CD14-positive monocyte (primary cell): ENCODE results near the gene CACNA1E. TPM values are rescaled to one million over a fixed set of nuclear protein-coding genes. Genes with fewer than 3 reads are reported as not detected.

Source experiments
- DNase-seq, 3 donors: peaks; one replicate each; pipeline ENCODE4 v3.0.0-alpha.2; 2011 to 2022
- H2AFZ ChIP-seq: 2 replicates; pipeline ENCODE4 v1.6.0; 2012; ENCODE audit warnings: mild to moderate bottlenecking, low read depth, low read length, inconsistent platforms; ENCODE audit not compliant: insufficient read depth, poor library complexity, severe bottlenecking
- H3K27ac ChIP-seq, 2 donors: 1 replicate in 1 of 2; 2 replicates in 1 of 2; pipeline ENCODE4 v1.5.1; 2012 to 2013; ENCODE audit warnings: low read length in 2 of 2, control low read depth in 1 of 2, inconsistent platforms in 1 of 2, low read depth in 1 of 2, mild to moderate bottlenecking in 1 of 2
- H3K27me3 ChIP-seq, 2 donors: one replicate each; pipeline versions ENCODE4 v1.6.0 to v1.6.1; 2011 to 2013; ENCODE audit warnings: low read length in 2 of 2; ENCODE audit not compliant: control insufficient read depth in 2 of 2, insufficient read depth in 2 of 2
- H3K36me3 ChIP-seq, 2 donors: replicated peaks in 1 of 2; 1 replicate in 1 of 2; 2 replicates in 1 of 2; pipeline versions ENCODE4 v1.5.1 to v1.6.1; 2012 to 2013; ENCODE audit warnings: low read length in 2 of 2, control low read depth in 1 of 2, inconsistent platforms in 1 of 2, mild to moderate bottlenecking in 1 of 2; ENCODE audit not compliant: insufficient read depth in 2 of 2, control insufficient read depth in 1 of 2
- H3K4me1 ChIP-seq, 2 donors: 1 replicate in 1 of 2; 2 replicates in 1 of 2; pipeline versions ENCODE4 v1.5.1 to v1.6.1; 2012 to 2013; ENCODE audit warnings: low read length in 2 of 2, control low read depth in 1 of 2, inconsistent platforms in 1 of 2, mild to moderate bottlenecking in 1 of 2, moderate library complexity in 1 of 2; ENCODE audit not compliant: insufficient read depth in 2 of 2, control insufficient read depth in 1 of 2
- H3K4me2 ChIP-seq: replicated peaks from 2 replicates; pipeline ENCODE3; 2012; ENCODE audit warnings: low read length, moderate library complexity, mild to moderate bottlenecking; ENCODE audit not compliant: poor library complexity, severe bottlenecking; ENCODE audit errors: extremely low read depth
- H3K4me3 ChIP-seq, 3 experiments: fragments of 200-600 bp in 1 of 3; sonication (generic) in 1 of 3; replicated peaks in 1 of 3; 1 replicate in 2 of 3; 2 replicates in 1 of 3; pipeline ENCODE4 v1.5.1; 2011 to 2013; ENCODE audit warnings: low read length in 3 of 3, mild to moderate bottlenecking in 3 of 3, control low read depth in 2 of 3, low read depth in 2 of 3, inconsistent platforms in 1 of 3, moderate library complexity in 1 of 3
- H3K79me2 ChIP-seq: 2 replicates; pipeline ENCODE4 v1.6.0; 2012; ENCODE audit warnings: mild to moderate bottlenecking, control low read depth, inconsistent platforms, low read length, moderate library complexity; ENCODE audit not compliant: insufficient read depth
- H3K9ac ChIP-seq: 2 replicates; pipeline ENCODE4 v1.6.0; 2017; ENCODE audit warnings: low read length, mild to moderate bottlenecking; ENCODE audit not compliant: insufficient read depth, poor library complexity, severe bottlenecking
- H3K9me3 ChIP-seq, 2 donors: replicated peaks in 1 of 2; 1 replicate in 1 of 2; 2 replicates in 1 of 2; pipeline versions ENCODE4 v1.5.1 to v1.6.1; 2012 to 2013; ENCODE audit warnings: low read length in 2 of 2, control low read depth in 1 of 2; ENCODE audit not compliant: control insufficient read depth in 1 of 2, insufficient read depth in 1 of 2
- H4K20me1 ChIP-seq: 2 replicates; pipeline ENCODE4 v1.6.0; 2012; ENCODE audit warnings: mild to moderate bottlenecking, low read length, control low read depth, moderate library complexity; ENCODE audit not compliant: insufficient read depth
- H3K27ac Mint-ChIP-seq, 7 donors: one replicate each; pipeline ENCODE4 v1.8.0; 2020; ENCODE audit warnings: mild to moderate bottlenecking in 7 of 7, mixed read lengths in 7 of 7, moderate library complexity in 6 of 7, inconsistent platforms in 2 of 7
- H3K27me3 Mint-ChIP-seq, 3 donors: one replicate each; pipeline ENCODE4 v1.8.0; 2021 to 2022; ENCODE audit warnings: low read depth in 3 of 3, mild to moderate bottlenecking in 3 of 3, mixed read lengths in 3 of 3, moderate library complexity in 3 of 3, inconsistent platforms in 1 of 3
- H3K36me3 Mint-ChIP-seq, 2 donors: one replicate each; pipeline ENCODE4 v1.8.0; 2020; ENCODE audit warnings: mixed read lengths in 2 of 2, inconsistent platforms in 1 of 2, mild to moderate bottlenecking in 1 of 2
- H3K4me1 Mint-ChIP-seq: one replicate; pipeline ENCODE4 v1.8.0; 2020; ENCODE audit warnings: mild to moderate bottlenecking, mixed read lengths
- H3K4me3 Mint-ChIP-seq, 2 donors: one replicate each; pipeline ENCODE4 v1.8.0; 2020; ENCODE audit warnings: mild to moderate bottlenecking in 2 of 2, mixed read lengths in 2 of 2, moderate library complexity in 1 of 2
- H3K9me3 Mint-ChIP-seq, 7 donors: one replicate each; pipeline ENCODE4 v1.8.0; 2020 to 2022; ENCODE audit warnings: mixed read lengths in 7 of 7, mild to moderate bottlenecking in 6 of 7, moderate library complexity in 6 of 7, inconsistent platforms in 2 of 7
- CTCF ChIP-seq: fragments of 200-600 bp; IDR thresholded peaks from one replicate; pipeline ENCODE4 v1.8.0; 2022; ENCODE audit warnings: antibody characterized with exemption, mild to moderate bottlenecking
- WGBS: methylation state at CpG from one replicate; pipeline ENCODE4 v1.1.5; 2013; ENCODE audit warnings: missing lambda C conversion rate; ENCODE audit not compliant: insufficient coverage; 5-methylcytosine and 5-hydroxymethylcytosine counted together
- intact Hi-C, 2 donors: fragments of 100-400 bp; cut with micrococcal nuclease; formaldehyde crosslinking; loops; one replicate each; pipeline versions ENCODE4 v1.15.0 to v1.15.1; 2023
- polyA plus RNA-seq, 3 donors: library from polyadenylated mRNA; depleted of rRNA in 1 of 3; unstranded in 2 of 3; stranded (reverse) in 1 of 3; fragments of 300-500 nt in 2 of 3; fragments of >200 nt in 1 of 3; fragmentation: Illumina TruSeq in 2 of 3; gene quantifications; 1 replicate in 2 of 3; 2 replicates in 1 of 3; pipeline ENCODE4 v1.2.3, GENCODE V29; 2012 to 2021

Gene CACNA1E
- polyA plus RNA-seq, 3 donors = 0.04 TPM; not detected in 2

DNA sequence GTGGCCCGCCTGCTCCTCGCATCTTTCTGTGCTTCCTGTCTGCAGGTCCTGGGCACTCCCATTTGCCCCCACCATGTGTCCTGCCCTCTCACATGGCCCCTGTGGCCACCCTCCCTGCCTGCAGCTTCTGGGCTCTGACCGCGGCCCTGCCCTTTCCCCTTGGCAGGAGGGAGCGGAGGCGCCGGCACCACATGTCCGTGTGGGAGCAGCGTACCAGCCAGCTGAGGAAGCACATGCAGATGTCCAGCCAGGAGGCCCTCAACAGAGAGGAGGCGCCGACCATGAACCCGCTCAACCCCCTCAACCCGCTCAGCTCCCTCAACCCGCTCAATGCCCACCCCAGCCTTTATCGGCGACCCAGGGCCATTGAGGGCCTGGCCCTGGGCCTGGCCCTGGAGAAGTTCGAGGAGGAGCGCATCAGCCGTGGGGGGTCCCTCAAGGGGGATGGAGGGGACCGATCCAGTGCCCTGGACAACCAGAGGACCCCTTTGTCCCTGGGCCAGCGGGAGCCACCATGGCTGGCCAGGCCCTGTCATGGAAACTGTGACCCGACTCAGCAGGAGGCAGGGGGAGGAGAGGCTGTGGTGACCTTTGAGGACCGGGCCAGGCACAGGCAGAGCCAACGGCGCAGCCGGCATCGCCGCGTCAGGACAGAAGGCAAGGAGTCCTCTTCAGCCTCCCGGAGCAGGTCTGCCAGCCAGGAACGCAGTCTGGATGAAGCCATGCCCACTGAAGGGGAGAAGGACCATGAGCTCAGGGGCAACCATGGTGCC is 249.1 kb downstream of the CACNA1E start:
- Mint-ChIP-seq H3K36me3 (no peaks in the 10 kb centered on the region), H3K4me1 (no peaks in the 10 kb centered on the region), H3K27me3 (peaks cover 0 to 2% (median 0%) of the 10 kb centered on the region in 3 donors), H3K4me3 (no peak overlapping the region), H3K9me3 (peaks cover 0 to 5% (median 0%) of the 10 kb centered on the region in 7 donors), H3K27ac (no peak overlapping the region)
- 94% methylated on average over 26 of the region's 31 CpGs for WGBS
- TF ChIP-seq CTCF = no peak
- Histone ChIP-seq H3K9ac (no peak overlapping the region), H3K27me3 (no peaks in the 10 kb centered on the region), H3K4me3 (no peak overlapping the region), H3K79me2 (no peaks in the 10 kb centered on the region), H3K36me3 (no peaks in the 10 kb centered on the region), H4K20me1 (no peaks in the 10 kb centered on the region), H3K27ac (no peak overlapping the region), H2AFZ (no peak overlapping the region), H3K4me1 (no peaks in the 10 kb centered on the region), H3K4me2 (no peak overlapping the region), H3K9me3 (no peaks in the 10 kb centered on the region)
- DNase-seq = no peak
- intact Hi-C loops = no loop called here

DNA sequence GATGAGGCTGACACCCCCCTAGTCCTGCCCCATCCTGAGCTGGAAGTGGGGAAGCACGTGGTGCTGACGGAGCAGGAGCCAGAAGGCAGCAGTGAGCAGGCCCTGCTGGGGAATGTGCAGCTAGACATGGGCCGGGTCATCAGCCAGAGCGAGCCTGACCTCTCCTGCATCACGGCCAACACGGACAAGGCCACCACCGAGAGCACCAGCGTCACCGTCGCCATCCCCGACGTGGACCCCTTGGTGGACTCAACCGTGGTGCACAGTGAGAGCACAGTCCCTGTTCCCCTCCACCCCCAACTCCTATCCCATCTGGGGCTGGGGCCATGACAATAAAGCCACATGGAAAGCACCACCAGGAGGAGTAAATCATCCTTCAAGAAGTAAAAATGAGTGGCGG is 250.2 kb downstream of the CACNA1E start:
- H3K36me3 Mint-ChIP-seq = no peaks in the 10 kb centered on the region
- intact Hi-C loops = no loop called here
- Histone ChIP-seq H3K4me3 (no peak overlapping the region), H3K79me2 (no peaks in the 10 kb centered on the region), H3K27ac (no peak overlapping the region), H3K36me3 (no peaks in the 10 kb centered on the region), H3K4me2 (no peak overlapping the region), H2AFZ (no peak overlapping the region), H3K9me3 (no peaks in the 10 kb centered on the region), H4K20me1 (no peaks in the 10 kb centered on the region), H3K4me1 (no peaks in the 10 kb centered on the region), H3K27me3 (no peaks in the 10 kb centered on the region), H3K9ac (no peak overlapping the region)
- no peak for DNase-seq
- no peaks in the 10 kb centered on the region for H3K4me1 Mint-ChIP-seq
- H3K27ac Mint-ChIP-seq = peak overlapping the region in 1 of 7 donors; percentile 78
- WGBS = 97% methylated on average over 13 of the region's 14 CpGs
- no peak for TF ChIP-seq CTCF
- H3K4me3 Mint-ChIP-seq = no peak overlapping the region
- H3K27me3 Mint-ChIP-seq = peaks cover 0 to 2% (median 0%) of the 10 kb centered on the region in 3 donors
- H3K9me3 Mint-ChIP-seq = peaks cover 0 to 3% (median 0%) of the 10 kb centered on the region in 7 donors
